Measurements from ENCODE around the gene SALL3.
"Not testable (repeated sequence)": the region's sequence is repeated elsewhere in the genome, so short reads cannot be mapped to it uniquely, and the experiment has no call there.

Gene SALL3

DNA sequence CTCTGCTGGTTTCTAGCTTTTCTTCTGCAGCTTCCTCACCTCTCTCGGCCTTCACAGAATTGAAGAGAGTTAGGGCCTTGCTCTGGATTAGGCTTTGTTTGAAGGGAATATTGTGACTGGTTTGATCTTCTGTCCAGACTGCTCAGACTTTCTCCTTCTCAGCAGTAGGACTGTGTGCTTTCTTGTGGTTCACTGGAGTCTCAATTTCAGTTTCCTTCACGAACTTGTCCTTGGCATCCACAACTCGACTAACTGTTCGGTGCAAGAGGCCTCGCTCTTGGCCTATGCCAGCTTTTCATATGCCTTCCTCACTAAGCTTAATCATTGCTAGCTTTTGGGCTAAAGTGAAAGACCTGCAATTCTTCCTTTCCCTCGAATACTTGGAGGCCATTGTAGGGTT lies 18.9 kb upstream of the SALL3 start:
- Histone ChIP-seq H3K9me2 (replicated peaks; ENCODE audit: insufficient read depth, low read length) (no peaks in the 10 kb centered on the region), H3K4me1 (ENCODE audit: low read length) (no peaks in the 10 kb centered on the region), H2AFZ (ENCODE audit: low read length) (no peak overlapping the region), H3K4me3 (ENCODE audit: low read length) (no peak overlapping the region), H3K27ac (ENCODE audit: low read length) (no peak overlapping the region), H3K79me2 (ENCODE audit: low read length) (no peaks in the 10 kb centered on the region), H3K9ac (ENCODE audit: low read length) (no peak overlapping the region), H3K27me3 (replicated peaks; ENCODE audit: insufficient read depth, low read length) (no peaks in the 10 kb centered on the region), H3K9me3 (replicated peaks; ENCODE audit: insufficient read depth, low read length) (no peaks in the 10 kb centered on the region), H3K4me2 (ENCODE audit: low read depth, low read length) (no peak overlapping the region), H3F3A (ENCODE audit: insufficient read depth, low read length) (no peaks in the 10 kb centered on the region), H3K36me3 (replicated peaks; ENCODE audit: insufficient read depth, low read length) (no peaks in the 10 kb centered on the region), H4K20me1 (ENCODE audit: insufficient read depth, low read length) (no peaks in the 10 kb centered on the region)
- TF ChIP-seq EZH2phosphoT487 (IDR thresholded peaks at IDR 0.05; ENCODE audit: low read length) (no peak), EZH2 (optimal IDR thresholded peaks at IDR 0.05; ENCODE audit: low read depth, low read length) (no peak)
- TF ChIP-seq, protein P1, sequence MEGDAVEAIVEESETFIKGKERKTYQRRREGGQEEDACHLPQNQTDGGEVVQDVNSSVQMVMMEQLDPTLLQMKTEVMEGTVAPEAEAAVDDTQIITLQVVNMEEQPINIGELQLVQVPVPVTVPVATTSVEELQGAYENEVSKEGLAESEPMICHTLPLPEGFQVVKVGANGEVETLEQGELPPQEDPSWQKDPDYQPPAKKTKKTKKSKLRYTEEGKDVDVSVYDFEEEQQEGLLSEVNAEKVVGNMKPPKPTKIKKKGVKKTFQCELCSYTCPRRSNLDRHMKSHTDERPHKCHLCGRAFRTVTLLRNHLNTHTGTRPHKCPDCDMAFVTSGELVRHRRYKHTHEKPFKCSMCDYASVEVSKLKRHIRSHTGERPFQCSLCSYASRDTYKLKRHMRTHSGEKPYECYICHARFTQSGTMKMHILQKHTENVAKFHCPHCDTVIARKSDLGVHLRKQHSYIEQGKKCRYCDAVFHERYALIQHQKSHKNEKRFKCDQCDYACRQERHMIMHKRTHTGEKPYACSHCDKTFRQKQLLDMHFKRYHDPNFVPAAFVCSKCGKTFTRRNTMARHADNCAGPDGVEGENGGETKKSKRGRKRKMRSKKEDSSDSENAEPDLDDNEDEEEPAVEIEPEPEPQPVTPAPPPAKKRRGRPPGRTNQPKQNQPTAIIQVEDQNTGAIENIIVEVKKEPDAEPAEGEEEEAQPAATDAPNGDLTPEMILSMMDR (IDR thresholded peaks at IDR 0.05; ENCODE audit: low read length), result no peak
- DNase-seq, result no peak

DNA sequence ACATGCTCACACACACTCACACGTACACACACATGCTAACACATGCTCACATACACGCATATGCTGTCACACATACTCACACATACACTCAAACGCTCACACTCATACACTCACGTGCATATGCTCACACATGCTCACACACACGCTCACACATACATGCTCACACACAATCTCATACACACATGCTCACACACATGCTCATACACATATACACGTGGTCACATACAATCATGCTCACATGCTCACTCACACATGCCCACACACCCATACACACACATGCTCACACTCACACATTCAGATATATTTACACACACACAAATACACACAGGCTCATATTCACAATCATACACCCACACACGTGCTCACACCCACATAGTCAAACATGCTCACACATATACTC lies 17.5 kb upstream of the SALL3 start:
- no peak for TF ChIP-seq EZH2 (optimal IDR thresholded peaks at IDR 0.05; ENCODE audit: low read depth, low read length)
- no peak for TF ChIP-seq EZH2phosphoT487 (IDR thresholded peaks at IDR 0.05; ENCODE audit: low read length)
- TF ChIP-seq, protein P1 (IDR thresholded peaks at IDR 0.05; ENCODE audit: low read length), result no peak
- Histone ChIP-seq H4K20me1 (ENCODE audit: insufficient read depth, low read length) (no peaks in the 10 kb centered on the region), H3K27ac (ENCODE audit: low read length) (no peak overlapping the region), H3K79me2 (ENCODE audit: low read length) (no peaks in the 10 kb centered on the region), H3F3A (ENCODE audit: insufficient read depth, low read length) (no peaks in the 10 kb centered on the region), H3K4me1 (ENCODE audit: low read length) (no peaks in the 10 kb centered on the region), H3K36me3 (replicated peaks; ENCODE audit: insufficient read depth, low read length) (no peaks in the 10 kb centered on the region), H3K4me3 (ENCODE audit: low read length) (no peak overlapping the region), H3K9me2 (replicated peaks; ENCODE audit: insufficient read depth, low read length) (no peaks in the 10 kb centered on the region), H3K4me2 (ENCODE audit: low read depth, low read length) (no peak overlapping the region), H3K9ac (ENCODE audit: low read length) (no peak overlapping the region), H3K9me3 (replicated peaks; ENCODE audit: insufficient read depth, low read length) (no peaks in the 10 kb centered on the region), H3K27me3 (replicated peaks; ENCODE audit: insufficient read depth, low read length) (no peaks in the 10 kb centered on the region), H2AFZ (ENCODE audit: low read length) (no peak overlapping the region)
- DNase-seq, result no peak

DNA sequence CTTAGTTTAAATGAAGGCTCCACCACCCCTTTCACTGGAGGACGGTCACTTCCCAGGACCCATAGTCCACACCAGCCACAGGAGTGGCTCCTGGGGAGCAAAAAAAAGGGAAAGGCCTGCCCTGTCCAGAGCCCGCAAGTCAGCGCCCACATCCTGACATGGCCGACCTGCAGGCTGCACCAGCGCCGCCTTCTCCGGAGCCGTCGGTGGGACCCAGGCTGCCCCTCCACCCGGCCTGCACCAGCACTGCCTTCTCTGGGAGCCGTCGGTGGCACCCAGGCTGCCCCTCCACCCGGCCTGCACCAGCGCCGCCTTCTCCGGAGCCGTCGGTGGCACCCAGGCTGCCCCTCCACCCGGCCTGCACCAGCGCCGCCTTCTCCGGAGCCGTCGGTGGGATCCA lies 14.9 kb upstream of the SALL3 start:
- H2AFZ ChIP-seq (ENCODE audit: low read length), result not testable (repeated sequence)

GRCh38 chr18:78965260-78965659 lies 14.4 kb upstream of the SALL3 start:
- Histone ChIP-seq H3K4me3 (ENCODE audit: low read length) (no peak overlapping the region), H3K9me3 (replicated peaks; ENCODE audit: insufficient read depth, low read length) (no peaks in the 10 kb centered on the region), H3K9ac (ENCODE audit: low read length) (no peak overlapping the region), H3K4me1 (ENCODE audit: low read length) (no peaks in the 10 kb centered on the region), H3F3A (ENCODE audit: insufficient read depth, low read length) (no peaks in the 10 kb centered on the region), H3K27ac (ENCODE audit: low read length) (no peak overlapping the region), H3K4me2 (ENCODE audit: low read depth, low read length) (no peak overlapping the region), H3K27me3 (replicated peaks; ENCODE audit: insufficient read depth, low read length) (no peaks in the 10 kb centered on the region), H2AFZ (ENCODE audit: low read length) (no peak overlapping the region), H3K79me2 (ENCODE audit: low read length) (no peaks in the 10 kb centered on the region), H3K36me3 (replicated peaks; ENCODE audit: insufficient read depth, low read length) (no peaks in the 10 kb centered on the region), H4K20me1 (ENCODE audit: insufficient read depth, low read length) (no peaks in the 10 kb centered on the region), H3K9me2 (replicated peaks; ENCODE audit: insufficient read depth, low read length) (no peaks in the 10 kb centered on the region)
- no peak for DNase-seq
- TF ChIP-seq, protein P1 (IDR thresholded peaks at IDR 0.05; ENCODE audit: low read length), result no peak

More for the DNA sequence above, 14.9 kb upstream of the SALL3 start:
- H3K27ac ChIP-seq (ENCODE audit: low read length); H3K4me3 ChIP-seq (ENCODE audit: low read length); H3K36me3 ChIP-seq (replicated peaks; ENCODE audit: insufficient read depth, low read length); H4K20me1 ChIP-seq (ENCODE audit: insufficient read depth, low read length); H3K4me1 ChIP-seq (ENCODE audit: low read length); DNase-seq; H3K4me2 ChIP-seq (ENCODE audit: low read depth, low read length); H3K9ac ChIP-seq (ENCODE audit: low read length); H3F3A ChIP-seq (ENCODE audit: insufficient read depth, low read length); H3K27me3 ChIP-seq (replicated peaks; ENCODE audit: insufficient read depth, low read length); H3K79me2 ChIP-seq (ENCODE audit: low read length); H3K9me3 ChIP-seq (replicated peaks; ENCODE audit: insufficient read depth, low read length); H3K9me2 ChIP-seq (replicated peaks; ENCODE audit: insufficient read depth, low read length): not testable (repeated sequence)
